Measurements from ENCODE around the gene ZNF619. TPM values are rescaled to one million over a fixed set of nuclear protein-coding genes. Genes with fewer than 3 reads are reported as not detected.

The ZNF619 gene
- total and polyA plus RNA-seq, 2 of the 13 experiments (the other 11 are each of a cell fraction or from before 2014, with no cell fraction given): 0.83 to 5.2 TPM

DNA sequence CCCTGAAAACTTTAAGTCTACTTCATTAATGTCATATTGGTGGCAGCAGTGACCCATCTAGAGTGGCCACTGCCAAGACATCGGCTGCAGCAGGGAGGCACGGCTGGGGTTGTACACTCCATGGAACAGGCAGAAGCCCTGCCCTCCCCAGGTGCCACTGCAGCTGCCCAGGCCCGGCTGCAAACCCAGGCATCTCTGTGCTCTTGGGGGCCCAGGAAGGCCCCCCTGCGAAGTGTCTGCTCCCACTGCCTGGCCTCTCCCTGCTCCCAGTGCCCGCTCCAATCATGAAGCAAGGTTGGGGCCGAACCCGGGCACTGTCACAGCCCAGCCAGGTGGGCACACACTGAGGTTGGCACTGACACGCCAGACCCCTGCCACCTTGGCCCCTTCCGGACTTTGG, 31.9 kb upstream of the ZNF619 start (continued):
- TF ChIP-seq, protein P1, sequence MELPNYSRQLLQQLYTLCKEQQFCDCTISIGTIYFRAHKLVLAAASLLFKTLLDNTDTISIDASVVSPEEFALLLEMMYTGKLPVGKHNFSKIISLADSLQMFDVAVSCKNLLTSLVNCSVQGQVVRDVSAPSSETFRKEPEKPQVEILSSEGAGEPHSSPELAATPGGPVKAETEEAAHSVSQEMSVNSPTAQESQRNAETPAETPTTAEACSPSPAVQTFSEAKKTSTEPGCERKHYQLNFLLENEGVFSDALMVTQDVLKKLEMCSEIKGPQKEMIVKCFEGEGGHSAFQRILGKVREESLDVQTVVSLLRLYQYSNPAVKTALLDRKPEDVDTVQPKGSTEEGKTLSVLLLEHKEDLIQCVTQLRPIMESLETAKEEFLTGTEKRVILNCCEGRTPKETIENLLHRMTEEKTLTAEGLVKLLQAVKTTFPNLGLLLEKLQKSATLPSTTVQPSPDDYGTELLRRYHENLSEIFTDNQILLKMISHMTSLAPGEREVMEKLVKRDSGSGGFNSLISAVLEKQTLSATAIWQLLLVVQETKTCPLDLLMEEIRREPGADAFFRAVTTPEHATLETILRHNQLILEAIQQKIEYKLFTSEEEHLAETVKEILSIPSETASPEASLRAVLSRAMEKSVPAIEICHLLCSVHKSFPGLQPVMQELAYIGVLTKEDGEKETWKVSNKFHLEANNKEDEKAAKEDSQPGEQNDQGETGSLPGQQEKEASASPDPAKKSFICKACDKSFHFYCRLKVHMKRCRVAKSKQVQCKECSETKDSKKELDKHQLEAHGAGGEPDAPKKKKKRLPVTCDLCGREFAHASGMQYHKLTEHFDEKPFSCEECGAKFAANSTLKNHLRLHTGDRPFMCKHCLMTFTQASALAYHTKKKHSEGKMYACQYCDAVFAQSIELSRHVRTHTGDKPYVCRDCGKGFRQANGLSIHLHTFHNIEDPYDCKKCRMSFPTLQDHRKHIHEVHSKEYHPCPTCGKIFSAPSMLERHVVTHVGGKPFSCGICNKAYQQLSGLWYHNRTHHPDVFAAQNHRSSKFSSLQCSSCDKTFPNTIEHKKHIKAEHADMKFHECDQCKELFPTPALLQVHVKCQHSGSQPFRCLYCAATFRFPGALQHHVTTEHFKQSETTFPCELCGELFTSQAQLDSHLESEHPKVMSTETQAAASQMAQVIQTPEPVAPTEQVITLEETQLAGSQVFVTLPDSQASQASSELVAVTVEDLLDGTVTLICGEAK (IDR thresholded peaks at IDR 0.05): no peak
- TF ChIP-seq, protein P1 (CRISPR knock-in tag; IDR thresholded peaks at IDR 0.05): no peak

DNA sequence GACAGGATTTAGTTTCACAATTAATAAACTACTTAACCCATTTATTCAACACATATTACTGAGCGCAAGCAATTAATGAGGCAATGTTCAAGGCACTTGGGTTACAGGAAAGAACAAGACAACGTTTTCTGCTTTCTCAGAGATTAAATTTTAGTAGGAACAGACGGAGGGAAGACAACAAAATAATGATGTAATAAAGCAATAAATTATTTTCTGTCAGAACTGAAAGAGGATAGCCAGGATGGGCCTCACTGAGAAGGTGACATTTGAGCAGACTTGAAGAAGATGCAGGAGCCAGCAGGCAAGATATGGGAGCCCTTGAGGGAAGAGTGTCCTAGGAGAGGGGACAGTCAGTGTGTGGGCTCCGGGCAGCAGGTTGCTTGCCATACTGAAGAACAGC, 31.0 kb upstream of the ZNF619 start:
- Histone ChIP-seq H3K36me3 (replicated peaks in 1 of 2; ENCODE audit: control insufficient read depth in 1 of 2, insufficient read depth in 2 of 2, low read length in 2 of 2) (0 out of 5 replicates have a peak, but pooled peaks cover 0 to 2% of the 10 kb centered on the region in 2 experiments), H3K4me3 (replicated peaks in 1 of 3; ENCODE audit: insufficient read depth in 1 of 3, low read depth in 2 of 3, low read length in 3 of 3) (no peak overlapping the region), H3K27ac (ENCODE audit: extremely low read length, insufficient read depth, low read length) (no peak overlapping the region), H3K27me3 (ENCODE audit: control insufficient read depth in 1 of 2, insufficient read depth in 2 of 2, low read length in 2 of 2) (no peaks in the 10 kb centered on the region; a peak in 1 of 5 replicates), H3K4me2 (ENCODE audit: low read depth, low read length) (no peak overlapping the region), H3K4me1 (ENCODE audit: insufficient read depth, low read length) (peaks cover 3% of the 10 kb centered on the region; the same call in 1 of the 2 replicates), H3K79me2 (ENCODE audit: insufficient read depth, low read length) (no peaks in the 10 kb centered on the region), H2AFZ (ENCODE audit: low read length) (no peak overlapping the region), H4K20me1 (ENCODE audit: insufficient read depth, low read length) (no peaks in the 10 kb centered on the region), H3K9me3 (ENCODE audit: low read length) (no peaks in the 10 kb centered on the region), H3K9ac (ENCODE audit: insufficient read depth, low read depth, low read length) (no peak overlapping the region)
- intact Hi-C loops (cut with micrococcal nuclease; ENCODE audit: unreplicated experiment) (no loop called here), in situ Hi-C loops (cut with HindIII; ENCODE audit: extremely low pct_ligation_motif_present, low pct_unique_long_range_greater_than_20kb) (no loop called here)
- ChIA-PET POLR2A (no interaction called here), CTCF (ENCODE audit: low intra/inter-chr PET ratio, low total read pairs) (no interaction called here)
- no TSS peak for BruUV-seq (replicated peaks)
- ATAC-seq (no peak), DNase-seq (ENCODE audit: low spot score) (no peak), FAIRE-seq (no peak)
- 60% methylated on average over 4 of the region's 4 CpGs for WGBS (ENCODE audit: low lambda C conversion rate)
- TF ChIP-seq WIZ (CRISPR knock-in tag; IDR thresholded peaks at IDR 0.05): no peak
- TF ChIP-seq BHLHE40 (IDR thresholded peaks at IDR 0.05; ENCODE audit: low read length): no peak
- TF ChIP-seq, protein P2, sequence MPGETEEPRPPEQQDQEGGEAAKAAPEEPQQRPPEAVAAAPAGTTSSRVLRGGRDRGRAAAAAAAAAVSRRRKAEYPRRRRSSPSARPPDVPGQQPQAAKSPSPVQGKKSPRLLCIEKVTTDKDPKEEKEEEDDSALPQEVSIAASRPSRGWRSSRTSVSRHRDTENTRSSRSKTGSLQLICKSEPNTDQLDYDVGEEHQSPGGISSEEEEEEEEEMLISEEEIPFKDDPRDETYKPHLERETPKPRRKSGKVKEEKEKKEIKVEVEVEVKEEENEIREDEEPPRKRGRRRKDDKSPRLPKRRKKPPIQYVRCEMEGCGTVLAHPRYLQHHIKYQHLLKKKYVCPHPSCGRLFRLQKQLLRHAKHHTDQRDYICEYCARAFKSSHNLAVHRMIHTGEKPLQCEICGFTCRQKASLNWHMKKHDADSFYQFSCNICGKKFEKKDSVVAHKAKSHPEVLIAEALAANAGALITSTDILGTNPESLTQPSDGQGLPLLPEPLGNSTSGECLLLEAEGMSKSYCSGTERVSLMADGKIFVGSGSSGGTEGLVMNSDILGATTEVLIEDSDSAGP (CRISPR knock-in tag; IDR thresholded peaks at IDR 0.05; ENCODE audit: borderline replicate concordance): no peak
- TF ChIP-seq CEBPB (IDR thresholded peaks at IDR 0.05; ENCODE audit: borderline replicate concordance, low read depth, low read length): no peak
- TF ChIP-seq ZNF225 (CRISPR knock-in tag; IDR thresholded peaks at IDR 0.05): no peak
- TF ChIP-seq, protein P3, sequence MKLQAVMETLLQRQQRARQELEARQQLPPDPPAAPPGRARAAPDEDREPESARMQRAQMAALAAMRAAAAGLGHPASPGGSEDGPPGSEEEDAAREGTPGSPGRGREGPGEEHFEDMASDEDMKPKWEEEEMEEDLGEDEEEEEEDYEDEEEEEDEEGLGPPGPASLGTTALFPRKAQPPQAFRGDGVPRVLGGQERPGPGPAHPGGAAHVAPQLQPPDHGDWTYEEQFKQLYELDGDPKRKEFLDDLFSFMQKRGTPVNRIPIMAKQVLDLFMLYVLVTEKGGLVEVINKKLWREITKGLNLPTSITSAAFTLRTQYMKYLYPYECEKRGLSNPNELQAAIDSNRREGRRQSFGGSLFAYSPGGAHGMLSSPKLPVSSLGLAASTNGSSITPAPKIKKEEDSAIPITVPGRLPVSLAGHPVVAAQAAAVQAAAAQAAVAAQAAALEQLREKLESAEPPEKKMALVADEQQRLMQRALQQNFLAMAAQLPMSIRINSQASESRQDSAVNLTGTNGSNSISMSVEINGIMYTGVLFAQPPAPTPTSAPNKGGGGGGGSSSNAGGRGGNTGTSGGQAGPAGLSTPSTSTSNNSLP (IDR thresholded peaks at IDR 0.05; ENCODE audit: low read depth, low read length): no peak
- TF ChIP-seq ZC3H13 (CRISPR knock-in tag; IDR thresholded peaks at IDR 0.05): no peak
- TF ChIP-seq ZSCAN31 (CRISPR knock-in tag; IDR thresholded peaks at IDR 0.05; ENCODE audit: low read depth): no peak

All from HepG2 (cell line).